OCI-LY3 (cell line): Measurements from ENCODE around the gene AGBL4.

ENCODE experiments used
- H2AFZ ChIP-seq: fragments of 200-600, 300-600 bp; shearing (Covaris generic); 2 replicates; pipeline ENCODE4 v1.6.0; 2014; ENCODE audit warnings: antibody characterized with exemption, low read depth, low read length
- H3K27ac ChIP-seq: fragments of 200-600, 300-600 bp; sonication (generic); 2 replicates; pipeline ENCODE4 v1.5.1; 2014; ENCODE audit warnings: mild to moderate bottlenecking, low read length, moderate library complexity, mixed read lengths
- H3K27me3 ChIP-seq: fragments of 200-600, 300-600 bp; sonication (generic); 2 replicates; pipeline ENCODE4 v1.6.1; 2014; ENCODE audit warnings: low read depth, low read length, mixed read lengths
- H3K36me3 ChIP-seq: fragments of 200-600, 300-600 bp; sonication (generic); replicated peaks from 2 replicates; pipeline ENCODE3; 2014; ENCODE audit warnings: low read depth, low read length, mixed read lengths
- H3K4me1 ChIP-seq: fragments of 300-600, 200-600 bp; sonication (generic); 2 replicates; pipeline ENCODE4 v1.6.1; 2014; ENCODE audit warnings: low read length, mixed read lengths
- H3K4me2 ChIP-seq: fragments of 200-600, 300-600 bp; sonication (generic); 2 replicates; pipeline ENCODE4 v1.6.1; 2014; ENCODE audit warnings: low read length, mixed read lengths
- H3K4me3 ChIP-seq: fragments of 300-600, 200-600 bp; sonication (generic); 2 replicates; pipeline ENCODE4 v1.5.1; 2014; ENCODE audit warnings: antibody characterized with exemption, mild to moderate bottlenecking, low read length, moderate library complexity
- H3K79me2 ChIP-seq: fragments of 300-600, 200-600 bp; shearing (Covaris generic); 2 replicates; pipeline ENCODE4 v1.6.1; 2014; ENCODE audit warnings: mild to moderate bottlenecking, low read length, mixed read lengths
- H3K9ac ChIP-seq: fragments of 300-600, 200-600 bp; shearing (Covaris generic); 2 replicates; pipeline ENCODE4 v1.6.0; 2014; ENCODE audit warnings: mild to moderate bottlenecking, low read length, moderate library complexity
- H3K9me3 ChIP-seq: fragments of 200-600, 300-600 bp; shearing (Covaris generic); 2 replicates; pipeline ENCODE4 v1.6.1; 2014; ENCODE audit warnings: low read length, mixed read lengths; ENCODE audit not compliant: insufficient read depth
- H4K20me1 ChIP-seq: fragments of 200-600, 300-600 bp; sonication (generic); 2 replicates; pipeline ENCODE4 v1.6.1; 2016; ENCODE audit warnings: low read length, mixed read lengths; ENCODE audit not compliant: insufficient read depth
- CTCF ChIP-seq: fragments of 200-600, 300-600 bp; sonication (generic); IDR thresholded peaks from 2 replicates; pipeline ENCODE4 v1.5.1; 2014; ENCODE audit warnings: antibody characterized with exemption, low read length, low read depth
- EZH2phosphoT487 ChIP-seq: fragments of 200-600 bp; shearing (Covaris generic); IDR thresholded peaks from 2 replicates; pipeline ENCODE4 v1.6.1; 2018; ENCODE audit warnings: antibody characterized with exemption, mixed run types, low read depth

AGBL4 gene

DNA sequence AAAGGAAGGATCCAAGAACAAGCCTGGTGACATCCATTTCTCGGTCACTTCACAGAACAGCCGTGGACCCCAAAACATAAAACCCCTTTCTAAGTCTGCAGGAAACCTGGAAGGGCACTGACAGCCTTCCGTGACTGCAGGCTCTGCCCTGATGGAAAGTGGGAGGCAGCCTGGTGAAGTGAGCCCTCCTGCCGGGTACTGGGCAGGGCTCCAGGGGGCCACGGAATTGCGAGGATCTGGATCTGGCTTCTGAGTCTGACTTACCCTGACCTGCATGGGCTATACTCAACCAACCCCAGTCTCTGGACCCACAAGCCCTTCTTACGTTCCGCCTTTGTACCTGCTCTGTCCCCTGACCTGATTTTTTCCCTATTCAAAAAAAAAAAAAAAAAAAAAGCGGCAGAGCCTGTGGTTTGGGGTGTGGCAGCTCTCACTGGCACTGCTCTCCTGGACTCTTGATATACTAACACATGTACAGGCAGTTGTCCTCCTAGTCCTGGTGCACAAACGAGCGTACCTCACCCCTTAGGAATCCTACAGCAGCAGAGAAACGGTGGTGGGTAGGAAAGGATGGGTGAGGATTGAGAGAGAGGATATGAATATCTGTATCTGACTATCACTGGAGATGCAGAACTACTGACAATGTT is 1330.0 kb downstream of the AGBL4 start:
- H3K4me1 ChIP-seq, result peaks cover 53% of the 10 kb centered on the region
- H2AFZ ChIP-seq, result no peak overlapping the region
- no peak overlapping the region for H3K4me2 ChIP-seq
- H3K9me3 ChIP-seq, result no peaks in the 10 kb centered on the region
- no peaks in the 10 kb centered on the region for H3K27me3 ChIP-seq
- H3K4me3 ChIP-seq, result no peak overlapping the region
- no peak overlapping the region for H3K27ac ChIP-seq
- TF ChIP-seq EZH2phosphoT487, result no peak
- no peaks in the 10 kb centered on the region for H3K79me2 ChIP-seq
- H4K20me1 ChIP-seq, result no peaks in the 10 kb centered on the region
- no peak overlapping the region for H3K9ac ChIP-seq
- H3K36me3 ChIP-seq, result no peaks in the 10 kb centered on the region

DNA sequence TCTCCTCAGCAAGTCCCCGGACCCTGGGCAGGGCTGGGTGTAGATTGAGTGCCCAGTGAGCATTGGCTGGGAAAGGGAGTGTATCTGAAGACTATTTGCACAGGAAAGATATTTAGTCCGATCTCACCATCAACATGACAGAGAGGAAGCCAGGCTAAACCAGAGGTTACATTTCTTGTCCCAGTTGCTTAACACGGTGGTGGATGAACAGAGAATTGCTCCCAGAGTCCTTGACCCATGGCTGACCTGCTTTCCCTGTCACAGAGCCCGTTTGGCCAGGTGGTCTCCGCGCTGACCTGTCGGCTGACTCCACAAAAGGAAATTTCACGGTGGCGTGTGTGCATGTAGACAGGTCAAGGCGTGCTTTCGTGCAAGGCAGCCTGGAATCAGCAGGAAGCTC is 1330.6 kb downstream of the AGBL4 start:
- no peak overlapping the region for H3K4me2 ChIP-seq

GRCh38 chr1:48692235-48692634 is 1331.5 kb downstream of the AGBL4 start:
- H3K27ac ChIP-seq, result peak overlapping the region; percentile 86
- H3K4me1 ChIP-seq, result peaks cover 66% of the 10 kb centered on the region
- peak overlapping the region; percentile 39 for H3K4me2 ChIP-seq

More for the DNA sequence above, 1330.6 kb downstream of the AGBL4 start:
- no peak overlapping the region for H2AFZ ChIP-seq
- H3K9ac ChIP-seq, result no peak overlapping the region
- no peaks in the 10 kb centered on the region for H3K27me3 ChIP-seq
- H3K27ac ChIP-seq, result no peak overlapping the region
- TF ChIP-seq EZH2phosphoT487 (no peak), CTCF (no peak)
- no peaks in the 10 kb centered on the region for H3K9me3 ChIP-seq
- no peaks in the 10 kb centered on the region for H3K36me3 ChIP-seq
- no peak overlapping the region for H3K4me3 ChIP-seq
- H3K79me2 ChIP-seq, result no peaks in the 10 kb centered on the region
- no peaks in the 10 kb centered on the region for H4K20me1 ChIP-seq
- peaks cover 59% of the 10 kb centered on the region for H3K4me1 ChIP-seq

DNA sequence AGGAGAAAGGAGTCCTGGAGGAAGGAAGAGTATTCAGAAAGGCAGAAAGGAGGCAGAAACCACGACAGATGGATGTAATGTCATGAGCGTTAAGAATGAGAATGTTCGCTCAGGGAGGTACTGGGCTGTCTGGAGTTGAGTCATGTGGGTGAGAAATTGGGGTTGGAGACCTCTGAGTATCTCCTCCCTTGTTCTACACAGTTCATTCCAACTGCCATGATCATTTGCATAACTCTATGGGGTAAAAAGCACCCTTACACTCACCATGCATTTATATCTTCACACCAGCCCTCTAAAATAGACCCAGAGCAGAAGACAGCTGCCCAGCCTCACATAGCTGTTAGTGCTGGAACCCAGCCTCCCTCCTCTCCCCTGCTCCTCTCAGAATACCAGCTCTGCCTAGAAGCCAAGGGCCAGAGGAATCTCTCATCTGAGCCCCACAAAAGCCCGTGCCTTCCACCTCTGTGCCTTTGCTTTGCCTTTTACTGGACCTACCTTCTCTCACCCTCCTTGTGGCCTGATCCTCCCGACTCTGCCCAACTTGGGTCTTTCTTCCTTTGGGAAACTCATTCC is 1332.2 kb downstream of the AGBL4 start:
- Histone ChIP-seq H3K4me1 (peaks cover 67% of the 10 kb centered on the region), H4K20me1 (no peaks in the 10 kb centered on the region), H3K36me3 (no peaks in the 10 kb centered on the region), H3K27me3 (no peaks in the 10 kb centered on the region), H3K4me2 (peak overlapping the region; percentile 39), H3K79me2 (no peaks in the 10 kb centered on the region), H3K4me3 (peak overlapping the region; percentile 31; the same call in 1 of the 2 replicates), H2AFZ (peak overlapping the region; percentile 18; the same call in 1 of the 2 replicates), H3K9ac (peak overlapping the region; percentile 69), H3K27ac (peak overlapping the region; percentile 86), H3K9me3 (no peaks in the 10 kb centered on the region)
- TF ChIP-seq EZH2phosphoT487 (no peak), CTCF (no peak)

More at GRCh38 chr1:48692235-48692634, 1331.5 kb downstream of the AGBL4 start:
- TF ChIP-seq CTCF (no peak), EZH2phosphoT487 (no peak)
- H3K9me3 ChIP-seq, result no peaks in the 10 kb centered on the region
- no peaks in the 10 kb centered on the region for H3K27me3 ChIP-seq
- H3K9ac ChIP-seq, result peak overlapping the region; percentile 69; the same call in 1 of the 2 replicates
- peak overlapping the region; percentile 31; the same call in 1 of the 2 replicates for H3K4me3 ChIP-seq
- H4K20me1 ChIP-seq, result no peaks in the 10 kb centered on the region
- no peaks in the 10 kb centered on the region for H3K36me3 ChIP-seq
- no peaks in the 10 kb centered on the region for H3K79me2 ChIP-seq
- no peak overlapping the region for H2AFZ ChIP-seq
